Measurements from ENCODE around the gene SCN2A.

Gene SCN2A

DNA sequence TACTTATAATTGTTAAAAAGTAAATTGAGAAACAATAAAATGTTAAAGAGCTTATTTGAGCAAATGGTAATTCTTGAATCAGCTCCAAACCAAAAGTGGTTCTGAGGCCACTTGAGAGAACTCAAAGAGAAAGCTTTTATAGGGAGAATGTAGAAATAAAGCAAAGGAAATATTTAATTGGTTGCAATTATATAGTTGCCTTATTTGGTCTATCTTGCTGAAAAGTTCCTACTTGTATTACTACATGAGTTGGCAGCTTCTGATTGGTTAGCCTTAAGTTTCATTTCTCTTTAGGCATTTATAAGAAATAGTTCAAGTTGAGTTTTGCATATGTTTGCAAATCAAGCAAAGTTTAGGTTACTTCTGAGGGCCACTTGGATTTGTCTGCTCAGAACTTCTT lies 38.1 kb downstream of the SCN2A start:
- H3K4me3 ChIP-seq (ENCODE audit: low read depth, low read length) = no peak overlapping the region
- TF ChIP-seq, protein P1, sequence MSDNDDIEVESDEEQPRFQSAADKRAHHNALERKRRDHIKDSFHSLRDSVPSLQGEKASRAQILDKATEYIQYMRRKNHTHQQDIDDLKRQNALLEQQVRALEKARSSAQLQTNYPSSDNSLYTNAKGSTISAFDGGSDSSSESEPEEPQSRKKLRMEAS (IDR thresholded peaks at IDR 0.05; ENCODE audit: low read depth, low read length) = no peak
- TF ChIP-seq, protein P2, sequence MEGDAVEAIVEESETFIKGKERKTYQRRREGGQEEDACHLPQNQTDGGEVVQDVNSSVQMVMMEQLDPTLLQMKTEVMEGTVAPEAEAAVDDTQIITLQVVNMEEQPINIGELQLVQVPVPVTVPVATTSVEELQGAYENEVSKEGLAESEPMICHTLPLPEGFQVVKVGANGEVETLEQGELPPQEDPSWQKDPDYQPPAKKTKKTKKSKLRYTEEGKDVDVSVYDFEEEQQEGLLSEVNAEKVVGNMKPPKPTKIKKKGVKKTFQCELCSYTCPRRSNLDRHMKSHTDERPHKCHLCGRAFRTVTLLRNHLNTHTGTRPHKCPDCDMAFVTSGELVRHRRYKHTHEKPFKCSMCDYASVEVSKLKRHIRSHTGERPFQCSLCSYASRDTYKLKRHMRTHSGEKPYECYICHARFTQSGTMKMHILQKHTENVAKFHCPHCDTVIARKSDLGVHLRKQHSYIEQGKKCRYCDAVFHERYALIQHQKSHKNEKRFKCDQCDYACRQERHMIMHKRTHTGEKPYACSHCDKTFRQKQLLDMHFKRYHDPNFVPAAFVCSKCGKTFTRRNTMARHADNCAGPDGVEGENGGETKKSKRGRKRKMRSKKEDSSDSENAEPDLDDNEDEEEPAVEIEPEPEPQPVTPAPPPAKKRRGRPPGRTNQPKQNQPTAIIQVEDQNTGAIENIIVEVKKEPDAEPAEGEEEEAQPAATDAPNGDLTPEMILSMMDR (IDR thresholded peaks at IDR 0.05; ENCODE audit: low read depth, low read length) = no peak
- TF ChIP-seq POLR2A (IDR thresholded peaks at IDR 0.05; ENCODE audit: extremely low read depth, insufficient read length) = no peak
- no peak for TF ChIP-seq MYC (IDR thresholded peaks at IDR 0.05; ENCODE audit: low read depth, low read length)
- DNase-seq (ENCODE audit: low read depth) = no peak

DNA sequence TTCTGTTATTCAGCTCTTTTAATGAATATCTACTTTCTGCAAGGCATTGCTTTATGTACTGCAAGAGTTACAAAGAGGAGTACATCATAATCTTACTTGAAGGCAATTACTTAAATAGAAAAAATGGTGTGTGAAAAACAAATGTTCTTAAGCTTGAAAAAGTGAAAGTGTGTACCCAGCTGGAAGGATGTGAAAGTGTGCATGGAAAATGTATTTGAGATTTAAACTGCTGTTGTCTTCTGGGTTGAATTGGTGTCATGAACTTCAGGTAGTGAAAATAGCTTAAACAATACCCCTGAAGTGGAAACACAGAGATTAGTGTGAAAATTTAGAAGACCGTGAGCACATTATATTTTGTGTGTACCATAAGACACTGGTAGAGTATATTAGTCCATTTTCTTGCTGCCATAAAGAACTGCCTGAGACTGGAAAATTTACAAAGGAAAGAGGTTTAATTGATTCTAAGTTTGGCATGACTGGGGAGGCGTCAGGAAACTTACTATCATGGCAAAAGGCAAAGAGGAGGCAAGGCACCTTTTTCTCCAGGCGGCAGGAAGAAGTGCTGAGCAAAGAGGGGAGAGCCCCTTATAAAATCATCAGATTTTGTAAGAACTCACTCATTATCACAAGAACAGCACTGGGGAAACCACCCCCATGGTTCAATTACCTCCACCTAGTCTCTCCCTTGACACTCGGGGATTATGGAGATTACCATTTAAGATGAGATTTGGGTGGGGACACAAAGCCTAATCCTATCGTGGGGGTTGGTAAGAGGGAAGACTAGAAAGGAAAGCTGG lies 38.8 kb downstream of the SCN2A start:
- TF ChIP-seq MYC (IDR thresholded peaks at IDR 0.05; ENCODE audit: low read depth, low read length) (no peak), POLR2A (IDR thresholded peaks at IDR 0.05; ENCODE audit: extremely low read depth, insufficient read length) (no peak)
- TF ChIP-seq, protein P1 (IDR thresholded peaks at IDR 0.05; ENCODE audit: low read depth, low read length) = no peak
- TF ChIP-seq, protein P2 (IDR thresholded peaks at IDR 0.05; ENCODE audit: low read depth, low read length) = no peak
- H3K4me3 ChIP-seq (ENCODE audit: low read depth, low read length) = no peak overlapping the region
- no peak for DNase-seq (ENCODE audit: low read depth)

DNA sequence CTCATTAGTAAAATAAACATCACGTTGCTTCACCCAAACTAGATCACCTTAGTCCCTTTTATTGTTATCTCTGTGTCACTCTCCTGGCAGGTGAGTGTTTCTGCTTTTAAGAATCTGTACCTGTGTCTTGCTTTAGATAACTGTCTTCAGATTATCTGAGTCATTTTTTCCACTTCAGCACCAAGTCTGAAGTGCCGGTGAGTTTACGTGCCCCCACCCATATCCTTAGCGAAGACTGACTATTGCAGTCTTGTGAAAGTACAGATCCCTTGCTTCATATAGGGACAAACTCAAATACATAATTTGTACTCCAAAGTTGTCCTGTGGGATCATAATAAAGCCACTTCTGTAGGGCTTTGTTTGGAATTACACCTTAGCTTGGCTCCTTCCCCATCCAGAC lies 41.1 kb downstream of the SCN2A start:
- H3K4me3 ChIP-seq (ENCODE audit: low read depth, low read length) = no peak overlapping the region
- TF ChIP-seq, protein P1 (IDR thresholded peaks at IDR 0.05; ENCODE audit: low read depth, low read length) = no peak
- TF ChIP-seq, protein P2 (IDR thresholded peaks at IDR 0.05; ENCODE audit: low read depth, low read length) = no peak
- no peak for DNase-seq (ENCODE audit: low read depth)

DNA sequence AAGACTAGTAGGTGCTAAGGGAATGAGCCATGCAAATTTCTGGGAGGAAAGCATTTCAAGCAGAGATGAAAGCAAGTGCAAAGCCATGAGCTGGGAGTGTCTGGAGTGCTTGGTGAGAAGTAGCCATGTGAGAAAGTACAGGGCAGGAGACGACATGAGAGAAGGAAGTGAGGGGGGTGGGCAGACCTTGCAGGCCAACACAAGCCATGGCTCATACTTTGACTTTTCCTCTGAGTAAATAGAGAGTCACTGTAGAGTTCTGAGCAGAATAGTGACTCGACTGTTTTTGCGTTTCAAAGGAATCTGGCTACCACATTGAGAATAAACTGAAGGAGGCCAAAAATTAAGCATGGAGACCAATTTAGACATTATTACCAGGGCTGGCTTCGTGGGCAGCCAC lies 42.2 kb downstream of the SCN2A start:
- DNase-seq (ENCODE audit: low read depth) = no peak
- H3K4me3 ChIP-seq (ENCODE audit: low read depth, low read length) = no peak overlapping the region
- TF ChIP-seq, protein P2 (IDR thresholded peaks at IDR 0.05; ENCODE audit: low read depth, low read length) = no peak
- TF ChIP-seq POLR2A (IDR thresholded peaks at IDR 0.05; ENCODE audit: extremely low read depth, insufficient read length) (no peak), MYC (IDR thresholded peaks at IDR 0.05; ENCODE audit: low read depth, low read length) (no peak)
- TF ChIP-seq, protein P1 (IDR thresholded peaks at IDR 0.05; ENCODE audit: low read depth, low read length) = no peak

DNA sequence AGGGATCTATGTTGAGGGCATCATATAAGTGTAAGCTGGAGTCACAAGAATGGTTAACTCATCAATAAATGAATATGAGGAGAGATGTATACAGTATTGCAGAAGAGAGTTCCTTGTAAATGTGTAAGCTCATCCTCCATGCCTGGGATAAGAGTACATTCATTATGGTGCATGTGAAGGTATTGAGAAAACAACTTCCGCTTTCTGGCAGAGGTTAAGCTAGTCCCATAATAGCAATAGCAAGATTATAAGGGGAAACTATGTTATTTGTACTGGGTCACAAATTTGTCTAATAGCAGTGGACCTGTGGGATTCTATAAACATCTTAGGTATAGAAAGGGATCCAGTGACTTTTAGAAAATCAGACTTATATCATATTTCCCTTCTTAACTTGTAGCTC lies 44.1 kb downstream of the SCN2A start:
- no peak for DNase-seq (ENCODE audit: low read depth)
- TF ChIP-seq MYC (IDR thresholded peaks at IDR 0.05; ENCODE audit: low read depth, low read length) (no peak), POLR2A (IDR thresholded peaks at IDR 0.05; ENCODE audit: extremely low read depth, insufficient read length) (no peak)
- TF ChIP-seq, protein P1 (IDR thresholded peaks at IDR 0.05; ENCODE audit: low read depth, low read length) = no peak
- TF ChIP-seq, protein P2 (IDR thresholded peaks at IDR 0.05; ENCODE audit: low read depth, low read length) = no peak
- H3K4me3 ChIP-seq (ENCODE audit: low read depth, low read length) = no peak overlapping the region

Measured in NB4 (cell line).